ENCODE measurements around the gene FAM187B.

GRCh38 chr19:35224681-35225571, 3.6 kb downstream of the FAM187B start:
- TF ChIP-seq CTCF (optimal IDR thresholded peaks at IDR 0.05 in 1 of 3, IDR thresholded peaks at IDR 0.05 in 1 of 3, conservative IDR thresholded peaks at IDR 0.05 in 1 of 3; ENCODE audit: extremely low read depth in 1 of 3, insufficient read depth in 2 of 3, low read length in 3 of 3) (no peak), EZH2 (IDR thresholded peaks at IDR 0.05; ENCODE audit: low read length) (no peak)
